H9 (cell line): ENCODE data around the gene FCAR. TPM values are rescaled to one million over a fixed set of nuclear protein-coding genes. Genes with fewer than 3 reads are reported as not detected.

Experiments
- DNase-seq: peaks from one replicate; pipeline ENCODE4 v3.0.0-alpha.2; 2017
- H2AFZ ChIP-seq: one replicate; pipeline ENCODE4 v1.6.1; 2013; ENCODE audit warnings: mild to moderate bottlenecking, low read length, control low read depth, moderate library complexity
- H2AK5ac ChIP-seq: 2 replicates; pipeline ENCODE4 v1.6.1; 2013; ENCODE audit warnings: low read length, control low read depth, mixed read lengths; ENCODE audit not compliant: insufficient read length
- H2BK120ac ChIP-seq: one replicate; pipeline ENCODE4 v1.6.1; 2013; ENCODE audit warnings: low read depth, mild to moderate bottlenecking, low read length, control low read depth, inconsistent platforms; ENCODE audit not compliant: poor library complexity, severe bottlenecking
- H2BK12ac ChIP-seq: 2 replicates; pipeline ENCODE4 v1.6.1; 2013; ENCODE audit warnings: low read length, control low read depth, mixed read lengths, low read depth; ENCODE audit not compliant: insufficient read length
- H2BK15ac ChIP-seq: 2 replicates; pipeline ENCODE4 v1.6.1; 2013; ENCODE audit warnings: low read depth, low read length, control low read depth
- H2BK20ac ChIP-seq: one replicate; pipeline ENCODE4 v1.6.1; 2013; ENCODE audit warnings: low read depth, mild to moderate bottlenecking, low read length, control low read depth, inconsistent platforms; ENCODE audit not compliant: poor library complexity, severe bottlenecking
- H2BK5ac ChIP-seq: 2 replicates; pipeline ENCODE4 v1.6.1; 2013; ENCODE audit warnings: low read length, control low read depth, mixed read lengths; ENCODE audit not compliant: insufficient read length
- H3K14ac ChIP-seq: 2 replicates; pipeline ENCODE4 v1.6.1; 2013; ENCODE audit warnings: low read length, control low read depth; ENCODE audit not compliant: insufficient read depth
- H3K18ac ChIP-seq: 2 replicates; pipeline ENCODE4 v1.6.1; 2013; ENCODE audit warnings: low read depth, mild to moderate bottlenecking, mixed read lengths, low read length, control low read depth; ENCODE audit not compliant: insufficient read length
- H3K23ac ChIP-seq: 2 replicates; pipeline ENCODE4 v1.6.1; 2013; ENCODE audit warnings: low read length, control low read depth, mixed read lengths, low read depth; ENCODE audit not compliant: insufficient read length
- H3K23me2 ChIP-seq: 2 replicates; pipeline ENCODE4 v1.6.1; 2013; ENCODE audit warnings: low read depth, mild to moderate bottlenecking, mixed read lengths, low read length, control low read depth; ENCODE audit not compliant: insufficient read length, poor library complexity, severe bottlenecking
- H3K27ac ChIP-seq: 2 replicates; pipeline ENCODE4 v1.5.1; 2013; ENCODE audit warnings: low read length, control low read depth, mixed read lengths, low read depth; ENCODE audit not compliant: insufficient read length
- H3K27me3 ChIP-seq: 2 replicates; pipeline ENCODE4 v1.6.1; 2013; ENCODE audit warnings: low read length, control low read depth, inconsistent platforms; ENCODE audit not compliant: insufficient read depth
- H3K4ac ChIP-seq: 2 replicates; pipeline ENCODE4 v1.6.1; 2013; ENCODE audit warnings: low read depth, mild to moderate bottlenecking, control low read depth, inconsistent platforms, low read length, moderate library complexity
- H3K4me1 ChIP-seq: 2 replicates; pipeline ENCODE4 v1.6.1; 2013; ENCODE audit warnings: low read length, control low read depth, inconsistent platforms; ENCODE audit not compliant: insufficient read depth
- H3K4me2 ChIP-seq: 2 replicates; pipeline ENCODE4 v1.6.1; 2013; ENCODE audit warnings: low read length, control low read depth, mixed read lengths; ENCODE audit not compliant: insufficient read length, insufficient read depth
- H3K56ac ChIP-seq: 2 replicates; pipeline ENCODE4 v1.6.1; 2013; ENCODE audit warnings: low read depth, mild to moderate bottlenecking, mixed read lengths, low read length, control low read depth; ENCODE audit not compliant: insufficient read length
- H3K79me1 ChIP-seq: 2 replicates; pipeline ENCODE4 v1.6.1; 2013; ENCODE audit warnings: low read depth, mild to moderate bottlenecking, moderate library complexity, low read length, control low read depth, inconsistent platforms; ENCODE audit not compliant: insufficient read depth, poor library complexity, severe bottlenecking
- H3K79me2 ChIP-seq: 2 replicates; pipeline ENCODE4 v1.6.1; 2013; ENCODE audit warnings: low read length, control low read depth, inconsistent platforms; ENCODE audit not compliant: insufficient read depth
- H3K9ac ChIP-seq: 2 replicates; pipeline ENCODE4 v1.6.1; 2013; ENCODE audit warnings: low read length, control low read depth, mixed read lengths; ENCODE audit not compliant: insufficient read length; ENCODE audit errors: extremely low read depth
- H3K9me3 ChIP-seq: one replicate; pipeline ENCODE4 v1.6.1; 2013; ENCODE audit warnings: low read depth, low read length, inconsistent platforms; ENCODE audit not compliant: control insufficient read depth
- H3T11ph ChIP-seq: one replicate; pipeline ENCODE4 v1.6.1; 2013; ENCODE audit warnings: mild to moderate bottlenecking, low read length, control low read depth, inconsistent platforms
- H4K20me1 ChIP-seq: one replicate; pipeline ENCODE4 v1.6.1; 2013; ENCODE audit not compliant: control insufficient read depth, insufficient read length, insufficient read depth
- H4K5ac ChIP-seq: 2 replicates; pipeline ENCODE4 v1.6.1; 2013; ENCODE audit warnings: low read depth, mild to moderate bottlenecking, mixed read lengths, low read length, control low read depth; ENCODE audit not compliant: insufficient read length
- H4K8ac ChIP-seq: replicated peaks from 2 replicates; pipeline ENCODE4 v1.6.1; 2013; ENCODE audit warnings: low read length, control low read depth, mixed read lengths, low read depth; ENCODE audit not compliant: insufficient read length
- H4K91ac ChIP-seq: 2 replicates; pipeline ENCODE4 v1.6.1; 2013; ENCODE audit warnings: low read depth, mild to moderate bottlenecking, moderate library complexity, mixed read lengths, low read length, control low read depth; ENCODE audit not compliant: insufficient read length
- H3K27ac Mint-ChIP-seq, 3 experiments: 2 replicates in 2 of 3; 3 replicates in 1 of 3; pipeline ENCODE4 v1.8.0; 2020 to 2021; ENCODE audit warnings: mixed read lengths in 3 of 3, mild to moderate bottlenecking in 1 of 3, moderate library complexity in 1 of 3
- H3K27me3 Mint-ChIP-seq: 2 replicates; pipeline ENCODE4 v1.8.0; 2021; ENCODE audit warnings: low read depth, mild to moderate bottlenecking, moderate library complexity, mixed read lengths
- H3K36me3 Mint-ChIP-seq, 3 experiments: 2 replicates in 2 of 3; 3 replicates in 1 of 3; pipeline ENCODE4 v1.8.0; 2020 to 2021; ENCODE audit warnings: low read depth in 3 of 3, mixed read lengths in 3 of 3; ENCODE audit not compliant: insufficient read depth in 1 of 3
- H3K4me1 Mint-ChIP-seq, 2 experiments: 2 replicates each; pipeline ENCODE4 v1.8.0; 2020; ENCODE audit warnings: mixed read lengths in 2 of 2
- H3K4me3 Mint-ChIP-seq, 2 experiments: 2 replicates in 1 of 2; 3 replicates in 1 of 2; pipeline ENCODE4 v1.8.0; 2020 to 2021; ENCODE audit warnings: mild to moderate bottlenecking in 2 of 2, mixed read lengths in 2 of 2, moderate library complexity in 1 of 2
- H3K9me3 Mint-ChIP-seq, 2 experiments: 2 replicates in 1 of 2; 3 replicates in 1 of 2; pipeline ENCODE4 v1.8.0; 2020; ENCODE audit warnings: mild to moderate bottlenecking in 2 of 2, mixed read lengths in 2 of 2, moderate library complexity in 1 of 2
- CTCF ChIP-seq: fragments of 200-600 bp; sonication (generic); conservative IDR thresholded peaks from 3 replicates; pipeline ENCODE4 v1.8.0; 2021; ENCODE audit warnings: antibody characterized with exemption, mild to moderate bottlenecking
- WGBS: extraction: QIAGEN DNeasy Blood & Tissue Kit; methylation state at CpG from one replicate; pipeline ENCODE4 v1.1.7; 2013; ENCODE audit warnings: missing lambda C conversion rate, low lambda C conversion rate, mixed read lengths; ENCODE audit not compliant: insufficient read length; ENCODE audit errors: extremely low coverage; 5-methylcytosine and 5-hydroxymethylcytosine counted together
- total RNA-seq: library from RNA; stranded (reverse); gene quantifications from 2 replicates; pipeline ENCODE4 v1.2.1, GENCODE V29; 2021

FCAR gene
- total RNA-seq, 1 experiment from 2014 or later = not detected

- H3K56ac ChIP-seq = no peak overlapping the region
- H3K27ac Mint-ChIP-seq = 0 out of 7 replicates have a peak overlapping the region, but pooled peaks of 1 of the 3 experiments have one; percentile 7
- no peak overlapping the region for H2BK15ac ChIP-seq
- H3K4ac ChIP-seq = no peak overlapping the region
- no CpG with 5 or more reads among the region's 11 CpGs for WGBS
- no peaks in the 10 kb centered on the region for H3K27me3 Mint-ChIP-seq
- no peak overlapping the region for H2BK5ac ChIP-seq
- H3K23me2 ChIP-seq = no peaks in the 10 kb centered on the region
- H4K20me1 ChIP-seq = no peaks in the 10 kb centered on the region
- H3K23ac ChIP-seq = no peak overlapping the region
- no peak overlapping the region for H2AK5ac ChIP-seq
- no peaks in the 10 kb centered on the region for H3K27me3 ChIP-seq
- H4K91ac ChIP-seq = no peak overlapping the region
- no peak overlapping the region for H3K18ac ChIP-seq
- H3K36me3 Mint-ChIP-seq = peaks cover 0 to 5% (median 2%) of the 10 kb centered on the region in 3 experiments; a peak in 3 of 7 replicates
- H3K9ac ChIP-seq = no peak overlapping the region
- no peak overlapping the region for H2BK12ac ChIP-seq
- H3K4me3 Mint-ChIP-seq = no peak overlapping the region
- 0 out of 2 replicates have a peak overlapping the region, but pooled peaks have one; percentile 1 for H3K14ac ChIP-seq
- H3K27ac ChIP-seq = no peak overlapping the region
- peaks cover 6 to 91% of the 10 kb centered on the region in 2 experiments; a peak in 3 of 5 replicates for H3K9me3 Mint-ChIP-seq
- no peak overlapping the region for H2AFZ ChIP-seq
- no peaks in the 10 kb centered on the region for H3K79me2 ChIP-seq
- H3T11ph ChIP-seq = no peak overlapping the region
- H2BK20ac ChIP-seq = no peak overlapping the region
- H3K9me3 ChIP-seq = no peaks in the 10 kb centered on the region
- H4K8ac ChIP-seq = no peak overlapping the region
- H3K79me1 ChIP-seq = no peaks in the 10 kb centered on the region
- H4K5ac ChIP-seq = no peak overlapping the region
- H2BK120ac ChIP-seq = no peak overlapping the region
- DNase-seq = no peak
- no peaks in the 10 kb centered on the region for H3K4me1 ChIP-seq
- H3K4me2 ChIP-seq = no peak overlapping the region
- no peak for TF ChIP-seq CTCF
- no peaks in the 10 kb centered on the region for H3K4me1 Mint-ChIP-seq
Measured at GRCh38 chr19:54916822-54917221, 42.8 kb downstream of the FCAR start.
